ENCODE results near the gene GATAD2A.

DNA sequence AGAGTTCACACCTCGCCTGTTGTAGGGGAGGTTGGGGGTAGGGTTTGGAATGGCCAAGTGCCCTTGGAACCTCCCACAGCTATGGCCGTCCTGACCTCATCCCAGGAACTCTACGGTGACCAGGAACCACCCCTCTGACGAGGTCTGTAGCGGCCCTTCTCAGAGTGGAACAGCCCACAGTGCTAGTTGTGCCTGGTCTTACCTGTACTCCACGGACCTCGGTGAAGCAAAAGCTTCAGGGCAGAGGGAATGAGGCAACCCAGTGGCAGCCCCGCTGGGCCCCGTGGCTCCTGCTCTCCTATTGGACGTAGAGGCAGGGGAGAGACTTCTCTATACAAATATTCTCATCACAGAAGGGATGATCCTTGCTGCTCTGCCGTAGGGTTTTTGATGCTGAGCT is 102.7 kb downstream of the GATAD2A start:
- no peak for TF ChIP-seq MYC (IDR thresholded peaks at IDR 0.05; ENCODE audit: insufficient read depth, insufficient read length, insufficient replicate concordance, low read length, severe bottlenecking)
- TF ChIP-seq, protein P1, sequence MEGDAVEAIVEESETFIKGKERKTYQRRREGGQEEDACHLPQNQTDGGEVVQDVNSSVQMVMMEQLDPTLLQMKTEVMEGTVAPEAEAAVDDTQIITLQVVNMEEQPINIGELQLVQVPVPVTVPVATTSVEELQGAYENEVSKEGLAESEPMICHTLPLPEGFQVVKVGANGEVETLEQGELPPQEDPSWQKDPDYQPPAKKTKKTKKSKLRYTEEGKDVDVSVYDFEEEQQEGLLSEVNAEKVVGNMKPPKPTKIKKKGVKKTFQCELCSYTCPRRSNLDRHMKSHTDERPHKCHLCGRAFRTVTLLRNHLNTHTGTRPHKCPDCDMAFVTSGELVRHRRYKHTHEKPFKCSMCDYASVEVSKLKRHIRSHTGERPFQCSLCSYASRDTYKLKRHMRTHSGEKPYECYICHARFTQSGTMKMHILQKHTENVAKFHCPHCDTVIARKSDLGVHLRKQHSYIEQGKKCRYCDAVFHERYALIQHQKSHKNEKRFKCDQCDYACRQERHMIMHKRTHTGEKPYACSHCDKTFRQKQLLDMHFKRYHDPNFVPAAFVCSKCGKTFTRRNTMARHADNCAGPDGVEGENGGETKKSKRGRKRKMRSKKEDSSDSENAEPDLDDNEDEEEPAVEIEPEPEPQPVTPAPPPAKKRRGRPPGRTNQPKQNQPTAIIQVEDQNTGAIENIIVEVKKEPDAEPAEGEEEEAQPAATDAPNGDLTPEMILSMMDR (IDR thresholded peaks at IDR 0.05 in 2 of 3, conservative IDR thresholded peaks at IDR 0.05 in 1 of 3; ENCODE audit: control insufficient read depth in 2 of 3, extremely low read depth in 1 of 3, insufficient read depth in 1 of 3, low read depth in 3 of 3, low read length in 3 of 3): no peak
- no peak for TF ChIP-seq FOXK2 (IDR thresholded peaks at IDR 0.05)
- TF ChIP-seq, protein P2, sequence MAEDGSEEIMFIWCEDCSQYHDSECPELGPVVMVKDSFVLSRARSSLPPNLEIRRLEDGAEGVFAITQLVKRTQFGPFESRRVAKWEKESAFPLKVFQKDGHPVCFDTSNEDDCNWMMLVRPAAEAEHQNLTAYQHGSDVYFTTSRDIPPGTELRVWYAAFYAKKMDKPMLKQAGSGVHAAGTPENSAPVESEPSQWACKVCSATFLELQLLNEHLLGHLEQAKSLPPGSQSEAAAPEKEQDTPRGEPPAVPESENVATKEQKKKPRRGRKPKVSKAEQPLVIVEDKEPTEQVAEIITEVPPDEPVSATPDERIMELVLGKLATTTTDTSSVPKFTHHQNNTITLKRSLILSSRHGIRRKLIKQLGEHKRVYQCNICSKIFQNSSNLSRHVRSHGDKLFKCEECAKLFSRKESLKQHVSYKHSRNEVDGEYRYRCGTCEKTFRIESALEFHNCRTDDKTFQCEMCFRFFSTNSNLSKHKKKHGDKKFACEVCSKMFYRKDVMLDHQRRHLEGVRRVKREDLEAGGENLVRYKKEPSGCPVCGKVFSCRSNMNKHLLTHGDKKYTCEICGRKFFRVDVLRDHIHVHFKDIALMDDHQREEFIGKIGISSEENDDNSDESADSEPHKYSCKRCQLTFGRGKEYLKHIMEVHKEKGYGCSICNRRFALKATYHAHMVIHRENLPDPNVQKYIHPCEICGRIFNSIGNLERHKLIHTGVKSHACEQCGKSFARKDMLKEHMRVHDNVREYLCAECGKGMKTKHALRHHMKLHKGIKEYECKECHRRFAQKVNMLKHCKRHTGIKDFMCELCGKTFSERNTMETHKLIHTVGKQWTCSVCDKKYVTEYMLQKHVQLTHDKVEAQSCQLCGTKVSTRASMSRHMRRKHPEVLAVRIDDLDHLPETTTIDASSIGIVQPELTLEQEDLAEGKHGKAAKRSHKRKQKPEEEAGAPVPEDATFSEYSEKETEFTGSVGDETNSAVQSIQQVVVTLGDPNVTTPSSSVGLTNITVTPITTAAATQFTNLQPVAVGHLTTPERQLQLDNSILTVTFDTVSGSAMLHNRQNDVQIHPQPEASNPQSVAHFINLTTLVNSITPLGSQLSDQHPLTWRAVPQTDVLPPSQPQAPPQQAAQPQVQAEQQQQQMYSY (CRISPR knock-in tag; IDR thresholded peaks at IDR 0.05): no peak
- TF ChIP-seq YY1 (IDR thresholded peaks at IDR 0.05; ENCODE audit: low read depth, low read length): no peak
- no peak for TF ChIP-seq SIN3A (IDR thresholded peaks at IDR 0.05; ENCODE audit: low read depth, low read length)
- TF ChIP-seq EZH2 (IDR thresholded peaks at IDR 0.05; ENCODE audit: borderline replicate concordance, control insufficient read depth, low read depth, low read length): no peak
- TF ChIP-seq POLR2AphosphoS2 (IDR thresholded peaks at IDR 0.05; ENCODE audit: low read depth, low read length): no peak
- TF ChIP-seq HCFC1 (IDR thresholded peaks at IDR 0.05; ENCODE audit: low read length): no peak
- TF ChIP-seq MAX (IDR thresholded peaks at IDR 0.05; ENCODE audit: low read depth, low read length): no peak
- TF ChIP-seq SMC3 (IDR thresholded peaks at IDR 0.05; ENCODE audit: borderline replicate concordance, low read length): no peak
- TF ChIP-seq JUNB (IDR thresholded peaks at IDR 0.05): no peak
- TF ChIP-seq, protein P3, sequence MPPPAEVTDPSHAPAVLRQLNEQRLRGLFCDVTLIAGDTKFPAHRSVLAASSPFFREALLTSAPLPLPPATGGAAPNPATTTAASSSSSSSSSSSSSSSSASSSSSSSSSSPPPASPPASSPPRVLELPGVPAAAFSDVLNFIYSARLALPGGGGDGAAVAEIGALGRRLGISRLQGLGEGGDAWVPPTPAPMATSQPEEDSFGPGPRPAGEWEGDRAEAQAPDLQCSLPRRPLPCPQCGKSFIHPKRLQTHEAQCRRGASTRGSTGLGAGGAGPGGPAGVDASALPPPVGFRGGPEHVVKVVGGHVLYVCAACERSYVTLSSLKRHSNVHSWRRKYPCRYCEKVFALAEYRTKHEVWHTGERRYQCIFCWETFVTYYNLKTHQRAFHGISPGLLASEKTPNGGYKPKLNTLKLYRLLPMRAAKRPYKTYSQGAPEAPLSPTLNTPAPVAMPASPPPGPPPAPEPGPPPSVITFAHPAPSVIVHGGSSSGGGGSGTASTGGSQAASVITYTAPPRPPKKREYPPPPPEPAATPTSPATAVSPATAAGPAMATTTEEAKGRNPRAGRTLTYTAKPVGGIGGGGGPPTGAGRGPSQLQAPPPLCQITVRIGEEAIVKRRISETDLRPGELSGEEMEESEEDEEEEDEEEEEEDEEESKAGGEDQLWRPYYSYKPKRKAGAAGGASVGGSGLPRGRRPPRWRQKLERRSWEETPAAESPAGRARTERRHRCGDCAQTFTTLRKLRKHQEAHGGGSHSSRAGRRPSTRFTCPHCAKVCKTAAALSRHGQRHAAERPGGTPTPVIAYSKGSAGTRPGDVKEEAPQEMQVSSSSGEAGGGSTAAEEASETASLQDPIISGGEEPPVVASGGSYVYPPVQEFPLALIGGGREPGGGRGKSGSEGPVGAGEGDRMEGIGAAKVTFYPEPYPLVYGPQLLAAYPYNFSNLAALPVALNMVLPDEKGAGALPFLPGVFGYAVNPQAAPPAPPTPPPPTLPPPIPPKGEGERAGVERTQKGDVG (CRISPR knock-in tag; IDR thresholded peaks at IDR 0.05): no peak

Measured in GM12878 (cell line).